Ascending aorta (tissue), 2 donors: Measurements from ENCODE around the gene IL21R. TPM values are rescaled to one million over a fixed set of nuclear protein-coding genes. Genes with fewer than 3 reads are reported as not detected.
"Not testable (repeated sequence)": the region's sequence is repeated elsewhere in the genome, so short reads cannot be mapped to it uniquely, and the experiment has no call there.

Experiments
- DNase-seq, 2 donors: peaks; one replicate each; pipeline ENCODE4 v3.0.0-alpha.2; 2019; ENCODE audit warnings: low spot score in 2 of 2
- H3K27ac ChIP-seq, 2 donors: fragments of 200-600 bp; sonication (generic); one replicate each; pipeline ENCODE4 v1.5.1; 2016 to 2017; ENCODE audit warnings: mild to moderate bottlenecking in 1 of 2
- H3K27me3 ChIP-seq: fragments of 200-600 bp; sonication (generic); one replicate; pipeline ENCODE4 v1.5.1; 2017
- H3K36me3 ChIP-seq, 2 donors: fragments of 200-600 bp; sonication (generic); one replicate each; pipeline ENCODE4 v1.5.1; 2016
- H3K4me1 ChIP-seq, 2 donors: fragments of 200-600 bp; sonication (generic); one replicate each; pipeline ENCODE4 v1.5.1; 2016 to 2017; ENCODE audit warnings: mild to moderate bottlenecking in 1 of 2
- H3K4me3 ChIP-seq, 2 donors: fragments of 200-600 bp; sonication (generic); one replicate each; pipeline ENCODE4 v1.5.1; 2016 to 2017; ENCODE audit warnings: mild to moderate bottlenecking in 1 of 2
- H3K9me3 ChIP-seq, 2 donors: fragments of 200-600 bp; sonication (generic); one replicate each; pipeline ENCODE4 v1.5.1; 2016
- intact Hi-C: fragments of 100-400 bp; cut with DNase I; formaldehyde crosslinking; loops from one replicate; pipeline ENCODE4 v1.15.1; 2023
- total RNA-seq: library from RNA; depleted of rRNA; stranded (reverse); fragments of >200 nt; gene quantifications from one replicate; pipeline ENCODE4 v1.1.0, GENCODE V29; 2016
- TF ChIP-seq, protein P1 (sequence below), 3 experiments: fragments of 200-600 bp in 2 of 3; fragments of 450-650 bp in 1 of 3; sonication (generic) in 2 of 3; IDR thresholded peaks; one replicate each; pipeline ENCODE4 v1.5.1; 2016 to 2019; ENCODE audit warnings: antibody characterized with exemption in 3 of 3, mild to moderate bottlenecking in 1 of 3, moderate library complexity in 1 of 3

IL21R gene
- total RNA-seq, 1 donor from 2014 or later = 0.21 TPM

DNA sequence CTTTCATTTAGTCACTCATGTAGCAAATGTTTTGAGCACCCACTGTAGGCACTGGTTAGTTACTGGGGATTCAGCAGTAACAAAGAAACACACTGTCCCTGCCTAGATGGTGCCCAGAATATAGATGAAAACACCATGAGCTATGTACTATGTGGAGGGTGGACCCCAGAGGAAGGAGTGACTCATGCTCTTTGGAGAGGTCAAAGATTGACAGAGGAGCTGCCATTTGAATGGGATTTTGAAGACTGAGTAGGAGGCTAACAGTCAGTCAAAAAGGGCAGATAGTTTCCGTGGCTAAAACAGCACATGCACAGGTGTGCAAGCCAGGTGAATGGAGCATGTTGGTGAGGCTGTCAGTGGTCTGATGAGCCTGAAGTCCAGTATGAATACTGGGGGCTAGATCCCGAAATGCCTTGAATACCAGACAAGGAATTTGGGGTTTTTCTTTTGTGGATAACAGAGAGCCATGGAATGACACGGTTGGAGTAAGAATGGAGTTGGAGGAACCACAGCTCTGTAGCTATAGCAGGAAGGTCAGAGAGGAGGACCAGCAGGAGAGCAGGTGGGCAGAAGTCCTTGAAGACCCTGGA is 6.1 kb downstream of the IL21R start:
- no peak for DNase-seq
- no peaks in the 10 kb centered on the region for H3K9me3 ChIP-seq
- no peak overlapping the region for H3K27ac ChIP-seq
- H3K4me3 ChIP-seq = no peak overlapping the region
- no peaks in the 10 kb centered on the region for H3K27me3 ChIP-seq
- intact Hi-C loops = no loop called here
- no peaks in the 10 kb centered on the region for H3K36me3 ChIP-seq
- TF ChIP-seq, protein P1, sequence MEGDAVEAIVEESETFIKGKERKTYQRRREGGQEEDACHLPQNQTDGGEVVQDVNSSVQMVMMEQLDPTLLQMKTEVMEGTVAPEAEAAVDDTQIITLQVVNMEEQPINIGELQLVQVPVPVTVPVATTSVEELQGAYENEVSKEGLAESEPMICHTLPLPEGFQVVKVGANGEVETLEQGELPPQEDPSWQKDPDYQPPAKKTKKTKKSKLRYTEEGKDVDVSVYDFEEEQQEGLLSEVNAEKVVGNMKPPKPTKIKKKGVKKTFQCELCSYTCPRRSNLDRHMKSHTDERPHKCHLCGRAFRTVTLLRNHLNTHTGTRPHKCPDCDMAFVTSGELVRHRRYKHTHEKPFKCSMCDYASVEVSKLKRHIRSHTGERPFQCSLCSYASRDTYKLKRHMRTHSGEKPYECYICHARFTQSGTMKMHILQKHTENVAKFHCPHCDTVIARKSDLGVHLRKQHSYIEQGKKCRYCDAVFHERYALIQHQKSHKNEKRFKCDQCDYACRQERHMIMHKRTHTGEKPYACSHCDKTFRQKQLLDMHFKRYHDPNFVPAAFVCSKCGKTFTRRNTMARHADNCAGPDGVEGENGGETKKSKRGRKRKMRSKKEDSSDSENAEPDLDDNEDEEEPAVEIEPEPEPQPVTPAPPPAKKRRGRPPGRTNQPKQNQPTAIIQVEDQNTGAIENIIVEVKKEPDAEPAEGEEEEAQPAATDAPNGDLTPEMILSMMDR (IDR thresholded peaks at IDR 0.05) = no peak
- no peaks in the 10 kb centered on the region for H3K4me1 ChIP-seq

DNA sequence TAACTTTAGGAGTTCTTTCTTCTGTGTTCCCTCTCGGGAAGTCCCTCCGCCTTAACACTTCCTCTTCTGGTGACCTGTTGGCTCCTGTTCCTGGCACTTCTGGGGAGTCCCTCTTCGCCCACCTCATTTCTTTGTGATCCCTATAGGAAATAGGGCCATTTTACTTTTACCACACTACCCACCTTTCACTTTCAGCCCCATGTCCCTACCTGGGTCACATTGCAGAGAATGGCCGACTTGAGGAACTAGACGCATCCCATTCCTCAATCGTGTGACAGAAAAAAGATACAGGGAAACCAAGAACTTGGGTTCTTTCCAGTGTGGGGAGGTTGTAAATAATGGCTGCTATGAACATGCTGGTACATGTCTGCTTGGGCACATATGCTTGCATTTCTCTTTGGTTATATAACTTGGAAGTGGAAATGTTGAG is 6.6 kb downstream of the IL21R start:
- Histone ChIP-seq H3K27me3 (no peaks in the 10 kb centered on the region), H3K4me1 (no peaks in the 10 kb centered on the region), H3K9me3 (no peaks in the 10 kb centered on the region), H3K27ac (no peak overlapping the region), H3K36me3 (no peaks in the 10 kb centered on the region), H3K4me3 (no peak overlapping the region)
- intact Hi-C loops = no loop called here
- TF ChIP-seq, protein P1 (IDR thresholded peaks at IDR 0.05) = no peak
- DNase-seq = no peak

DNA sequence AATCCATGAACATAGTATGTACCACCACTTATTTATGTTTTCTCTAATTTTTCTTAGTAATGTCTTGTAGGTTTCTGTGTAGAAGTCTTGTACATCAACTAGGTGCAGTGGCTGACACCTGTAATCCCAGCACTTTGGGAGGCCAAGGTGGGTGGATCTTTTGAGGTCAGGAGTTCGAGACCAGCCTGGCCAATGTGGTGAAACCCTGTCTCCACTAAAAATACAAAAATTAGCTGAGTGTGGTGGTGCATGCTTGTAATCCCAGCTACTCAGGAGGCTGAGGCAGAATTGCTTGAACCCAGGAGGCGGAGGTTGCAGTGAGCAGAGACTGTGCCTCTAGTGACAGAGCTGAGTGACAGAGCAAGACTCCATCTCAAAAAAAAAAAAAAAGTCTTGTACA is 8.0 kb downstream of the IL21R start:
- intact Hi-C loops = not testable (repeated sequence)

DNA sequence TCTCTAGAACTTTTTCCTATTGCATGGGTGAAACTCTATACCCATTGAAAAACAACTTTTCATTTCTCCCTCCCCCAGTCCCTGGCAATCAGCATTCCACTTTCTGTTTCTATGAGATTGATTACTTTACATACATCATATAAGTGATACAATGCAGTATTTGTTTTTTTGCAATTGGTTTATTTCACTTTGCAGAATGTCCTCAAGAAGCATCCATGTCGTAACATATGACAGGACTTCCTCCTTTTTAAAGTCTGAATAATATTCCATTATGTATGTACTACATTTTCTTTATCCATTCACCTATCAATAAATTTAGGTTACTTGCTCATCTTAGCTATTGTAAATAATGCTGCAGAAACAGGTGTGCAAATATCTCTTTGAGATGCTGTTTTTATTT is 8.8 kb downstream of the IL21R start:
- no peak overlapping the region for H3K4me3 ChIP-seq
- TF ChIP-seq, protein P1 (IDR thresholded peaks at IDR 0.05) = no peak

More for the DNA sequence above, 8.0 kb downstream of the IL21R start:
- H3K4me3 ChIP-seq, H3K4me1 ChIP-seq, H3K27ac ChIP-seq, H3K36me3 ChIP-seq, H3K27me3 ChIP-seq, DNase-seq, H3K9me3 ChIP-seq: not testable (repeated sequence)

DNA sequence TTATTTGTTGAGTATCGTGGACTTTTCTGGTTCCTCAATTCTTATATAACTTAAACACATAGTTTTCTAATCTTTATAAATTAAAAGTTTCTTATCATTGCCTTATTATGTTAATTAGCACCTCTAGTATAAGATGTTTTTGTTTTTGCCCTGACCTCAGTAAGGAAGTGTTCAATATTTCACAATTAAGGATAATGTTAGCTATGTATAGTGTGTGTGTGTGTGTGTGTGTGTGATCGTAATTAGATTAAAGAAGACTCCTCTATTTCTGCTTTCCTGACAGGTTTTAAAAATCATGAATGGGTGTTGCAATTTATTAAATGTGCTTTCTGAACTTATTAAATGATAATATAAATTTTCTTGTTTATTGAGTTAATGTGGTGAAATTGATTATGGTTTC is 12.0 kb downstream of the IL21R start:
- TF ChIP-seq, protein P1 (IDR thresholded peaks at IDR 0.05) = no peak
- Histone ChIP-seq H3K4me1 (no peaks in the 10 kb centered on the region), H3K4me3 (no peak overlapping the region), H3K9me3 (no peaks in the 10 kb centered on the region), H3K27ac (no peak overlapping the region), H3K27me3 (no peaks in the 10 kb centered on the region), H3K36me3 (no peaks in the 10 kb centered on the region)
- intact Hi-C loops = no loop called here
- DNase-seq = no peak

More for the DNA sequence above, 8.8 kb downstream of the IL21R start:
- intact Hi-C loops = no loop called here
- no peak for DNase-seq
- no peaks in the 10 kb centered on the region for H3K36me3 ChIP-seq
- no peak overlapping the region for H3K27ac ChIP-seq
- no peaks in the 10 kb centered on the region for H3K9me3 ChIP-seq
- H3K4me1 ChIP-seq = no peaks in the 10 kb centered on the region
- H3K27me3 ChIP-seq = no peaks in the 10 kb centered on the region

DNA sequence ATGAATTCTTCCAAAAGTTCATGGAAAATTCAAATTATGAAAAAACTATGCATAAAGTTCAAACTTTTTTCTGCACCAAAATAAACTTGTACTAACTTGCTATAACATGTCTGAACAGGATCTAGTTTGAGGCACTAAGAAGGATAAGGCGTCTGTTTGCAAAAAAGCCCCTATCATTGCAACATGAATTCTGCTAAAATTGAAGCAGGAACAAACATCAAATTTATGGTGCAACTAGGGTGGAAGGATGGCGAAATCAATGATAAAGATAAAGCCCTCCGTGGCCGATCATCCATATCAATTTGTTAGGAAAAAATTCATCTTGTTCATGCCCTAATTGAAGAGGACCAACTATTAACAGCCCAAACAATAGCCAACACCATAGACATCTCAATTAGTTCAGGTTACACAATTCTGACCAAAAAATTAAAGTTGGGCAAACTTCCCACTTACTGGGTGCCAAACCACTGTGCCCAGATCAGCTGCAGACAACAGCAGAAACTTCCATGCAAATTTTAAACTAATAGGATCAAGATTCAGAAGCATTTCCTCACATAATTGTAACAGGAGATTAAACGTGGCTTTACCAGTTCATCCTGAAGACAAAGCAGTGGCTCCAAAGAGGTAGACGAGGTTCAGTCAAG is 12.9 kb downstream of the IL21R start:
- Histone ChIP-seq H3K27ac (no peak overlapping the region), H3K4me1 (no peaks in the 10 kb centered on the region), H3K27me3 (no peaks in the 10 kb centered on the region), H3K4me3 (no peak overlapping the region), H3K9me3 (no peaks in the 10 kb centered on the region), H3K36me3 (no peaks in the 10 kb centered on the region)
- TF ChIP-seq, protein P1 (IDR thresholded peaks at IDR 0.05) = no peak
- DNase-seq = no peak
- intact Hi-C loops = no loop called here
